K562 treated with DMSO at 1 percent for 24 hours (cell line): Measurements from ENCODE around the gene FOXO3. TPM values are rescaled to one million over a fixed set of nuclear protein-coding genes. Genes with fewer than 3 reads are reported as not detected.

Experiments
- total RNA-seq: library from RNA; unstranded; fragments of 300-600 nt; gene quantifications from 2 replicates; pipeline ENCODE4 v1.2.3, GENCODE V29; 2022; ENCODE audit warnings: low read depth; ENCODE audit not compliant: insufficient read depth

FOXO3 gene
- total RNA-seq, result 12.5 and 12.9 TPM in 2 replicates

DNA sequence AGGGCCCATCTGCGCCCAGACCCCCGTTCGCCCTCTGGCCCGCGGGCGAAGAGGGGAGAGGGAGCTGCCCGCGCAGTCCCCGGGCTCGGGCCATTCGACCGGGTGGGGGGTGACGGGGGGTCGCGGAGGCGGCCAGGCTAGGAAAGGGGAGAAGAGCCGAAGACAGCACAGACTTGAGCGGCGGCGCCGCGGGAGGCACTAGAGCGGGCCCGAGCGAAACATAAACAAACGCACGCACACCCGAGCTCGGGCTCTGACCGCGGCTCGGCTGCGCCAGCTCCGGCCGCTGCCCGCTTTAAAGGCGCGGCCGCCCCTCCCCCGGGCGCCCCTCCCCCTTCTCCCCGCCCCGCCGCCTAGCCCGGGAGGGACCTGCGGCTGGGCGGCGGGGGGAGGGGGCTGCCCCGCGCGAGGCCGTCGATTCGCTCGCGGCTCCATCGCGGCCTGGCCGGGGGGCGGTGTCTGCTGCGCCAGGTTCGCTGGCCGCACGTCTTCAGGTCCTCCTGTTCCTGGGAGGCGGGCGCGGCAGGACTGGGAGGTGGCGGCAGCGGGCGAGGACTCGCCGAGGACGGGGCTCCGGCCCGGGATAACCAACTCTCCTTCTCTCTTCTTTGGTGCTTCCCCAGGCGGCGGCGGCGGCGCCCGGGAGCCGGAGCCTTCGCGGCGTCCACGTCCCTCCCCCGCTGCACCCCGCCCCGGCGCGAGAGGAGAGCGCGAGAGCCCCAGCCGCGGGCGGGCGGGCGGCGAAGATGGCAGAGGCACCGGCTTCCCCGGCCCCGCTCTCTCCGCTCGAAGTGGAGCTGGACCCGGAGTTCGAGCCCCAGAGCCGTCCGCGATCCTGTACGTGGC, at the start of gene FOXO3:
TSS of gene FOXO3 (plus strand) at position 455 of the 846 bp plus-strand sequence. CDS start at position 747, 292 bp downstream.

